BLaER1 treated with 17β-estradiol and CSF1 and Interleukin-3, amounts not matched to agents 10 nM and 100 nM (cell line): ENCODE results near the gene RNF166.

ENCODE experiments used
- H3K27ac ChIP-seq, 11 experiments: shearing (Covaris generic); formaldehyde crosslinking; 2 replicates each; pipeline ENCODE4 v1.8.1; 2022
- H3K27me3 ChIP-seq, 11 experiments: shearing (Covaris generic); formaldehyde crosslinking; 2 replicates each; pipeline ENCODE4 v1.8.1; 2022
- H3K36me3 ChIP-seq, 11 experiments: shearing (Covaris generic); formaldehyde crosslinking; 2 replicates each; pipeline ENCODE4 v1.8.1; 2022
- H3K4me1 ChIP-seq, 10 experiments: shearing (Covaris generic); formaldehyde crosslinking; 2 replicates each; pipeline ENCODE4 v1.8.1; 2022
- H3K4me2 ChIP-seq, 11 experiments: shearing (Covaris generic); formaldehyde crosslinking; 2 replicates each; pipeline ENCODE4 v1.8.1; 2022
- H3K4me3 ChIP-seq, 10 experiments: shearing (Covaris generic); formaldehyde crosslinking; 2 replicates each; pipeline ENCODE4 v1.8.1; 2022
- H3K9ac ChIP-seq, 11 experiments: shearing (Covaris generic); formaldehyde crosslinking; 2 replicates each; pipeline ENCODE4 v1.8.1; 2022
- H3K9me3 ChIP-seq, 11 experiments: shearing (Covaris generic); formaldehyde crosslinking; replicated peaks in 1 of 11; 2 replicates each; pipeline ENCODE4 v1.8.1; 2022
- H4K20me1 ChIP-seq, 11 experiments: shearing (Covaris generic); formaldehyde crosslinking; 2 replicates each; pipeline ENCODE4 v1.8.1; 2022
- Cebpa-rat ChIP-seq, 11 experiments: shearing (Covaris generic); IDR thresholded peaks; 2 replicates each; pipeline ENCODE4 v1.8.1; 2022

The RNF166 gene

DNA sequence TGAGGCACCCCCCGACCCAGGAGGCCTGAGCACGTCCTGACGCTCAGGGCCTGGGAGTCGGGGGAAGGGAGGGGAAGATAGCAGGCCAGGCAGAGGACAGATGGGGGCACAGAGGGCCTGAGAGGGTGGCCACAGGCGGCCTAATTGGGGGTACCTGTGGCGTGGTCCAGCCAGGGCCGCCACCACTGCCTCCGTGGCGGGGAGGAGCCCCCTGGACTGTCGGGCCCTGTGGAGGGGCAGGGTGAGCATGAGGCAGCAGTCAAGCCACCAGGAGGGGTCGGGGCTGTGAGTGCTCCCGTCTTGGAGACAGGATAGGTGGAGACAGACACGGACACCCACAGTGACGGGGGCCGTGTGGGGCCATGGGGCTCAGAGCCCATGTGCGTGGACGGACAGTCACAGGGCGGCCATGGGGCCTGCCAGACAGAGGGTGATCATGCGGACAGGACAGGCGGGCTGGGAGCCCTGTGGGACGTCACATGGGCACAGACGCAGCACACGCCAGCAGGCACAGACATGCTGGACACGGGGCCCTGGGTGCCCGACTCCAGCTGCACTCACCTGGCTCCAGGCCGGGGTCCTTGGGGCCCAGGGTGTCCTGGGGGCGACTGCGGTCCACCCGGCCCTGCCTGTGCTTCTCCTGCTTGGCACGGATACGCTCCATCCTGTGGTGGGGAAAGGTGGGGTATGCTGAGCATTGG lies 18.8 kb upstream of the RNF166 start:
- Histone ChIP-seq H3K4me2 (no peak overlapping the region), H3K9me3 (no peaks in the 10 kb centered on the region), H3K36me3 (peaks cover 75 to 86% (median 81%) of the 10 kb centered on the region in 11 experiments), H4K20me1 (peaks cover 0 to 86% (median 46%) of the 10 kb centered on the region in 11 experiments; a peak in 19 of 22 replicates), H3K4me3 (no peak overlapping the region), H3K9ac (no peak overlapping the region), H3K4me1 (peaks cover under 1 to 9% (median 8%) of the 10 kb centered on the region in 10 experiments; a peak in 17 of 20 replicates), H3K27ac (no peak overlapping the region; a peak in 1 of 22 replicates), H3K27me3 (no peaks in the 10 kb centered on the region)
- TF ChIP-seq Cebpa-rat (IDR thresholded peaks at IDR 0.05), result no peak

- Histone ChIP-seq H3K9me3 (no peaks in the 10 kb centered on the region), H3K36me3 (peaks cover 84 to 93% (median 89%) of the 10 kb centered on the region in 11 experiments), H3K4me2 (no peak overlapping the region), H3K4me1 (peaks cover 10 to 17% (median 13%) of the 10 kb centered on the region in 10 experiments), H3K27ac (no peak overlapping the region), H4K20me1 (peaks cover 0 to 93% (median 57%) of the 10 kb centered on the region in 11 experiments; a peak in 21 of 22 replicates), H3K27me3 (no peaks in the 10 kb centered on the region), H3K9ac (no peak overlapping the region), H3K4me3 (no peak overlapping the region)
- no peak for TF ChIP-seq Cebpa-rat (IDR thresholded peaks at IDR 0.05)
Measured at GRCh38 chr16:88723911-88724310, 17.7 kb upstream of the RNF166 start.

GRCh38 chr16:88723507-88723887 lies 17.3 kb upstream of the RNF166 start:
- peaks cover 88 to 97% (median 93%) of the 10 kb centered on the region in 11 experiments for H3K36me3 ChIP-seq
- H3K27ac ChIP-seq, result no peak overlapping the region
- no peak overlapping the region for H3K9ac ChIP-seq
- no peaks in the 10 kb centered on the region for H3K27me3 ChIP-seq
- H3K4me2 ChIP-seq, result no peak overlapping the region
- peaks cover 15 to 21% (median 17%) of the 10 kb centered on the region in 10 experiments for H3K4me1 ChIP-seq
- H4K20me1 ChIP-seq, result peaks cover 2 to 97% (median 61%) of the 10 kb centered on the region in 11 experiments; a peak in 21 of 22 replicates
- no peaks in the 10 kb centered on the region for H3K9me3 ChIP-seq
- no peak overlapping the region for H3K4me3 ChIP-seq
- no peak for TF ChIP-seq Cebpa-rat (IDR thresholded peaks at IDR 0.05)

DNA sequence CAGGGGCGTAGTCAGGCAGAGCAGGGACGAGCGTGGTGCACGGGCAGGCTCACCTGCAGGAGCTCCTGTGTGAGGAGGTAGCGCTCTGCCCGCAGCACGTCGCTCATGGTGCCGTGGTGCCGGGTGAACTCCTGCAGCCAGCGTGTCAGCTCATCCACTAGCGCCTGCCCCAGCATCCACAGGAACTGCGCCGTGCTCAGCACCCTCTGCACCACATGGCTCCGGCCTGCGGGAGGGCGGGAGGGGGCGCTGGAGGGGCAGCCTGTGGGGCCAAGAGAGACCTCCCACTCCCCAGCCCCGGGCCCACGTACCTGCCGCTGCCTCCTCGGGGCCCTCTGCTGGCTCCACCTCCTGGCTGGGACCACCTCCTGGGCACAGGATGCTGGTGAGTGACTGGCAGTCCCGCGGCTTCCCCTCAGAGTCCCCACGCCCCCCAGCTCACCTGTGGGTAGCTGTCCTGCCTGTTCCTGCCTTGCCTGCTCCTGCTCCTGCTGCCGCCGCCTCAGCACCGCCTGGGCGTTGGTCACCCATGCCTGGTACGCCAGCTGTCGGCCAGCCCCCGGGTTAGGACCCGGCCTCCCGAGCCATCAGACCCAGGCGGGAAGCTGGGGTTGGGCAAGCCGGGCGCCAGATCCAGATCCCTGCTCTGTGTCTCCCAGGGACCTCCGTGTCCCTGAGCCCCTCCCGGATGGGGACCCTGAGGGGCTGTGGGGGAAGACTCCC lies 16.7 kb upstream of the RNF166 start:
- Histone ChIP-seq H3K4me3 (no peak overlapping the region), H3K9me3 (no peaks in the 10 kb centered on the region), H4K20me1 (peaks cover 3 to 100% (median 65%) of the 10 kb centered on the region in 11 experiments; a peak in 21 of 22 replicates), H3K27me3 (no peaks in the 10 kb centered on the region), H3K27ac (no peak overlapping the region), H3K36me3 (peaks cover 91 to 99% (median 96%) of the 10 kb centered on the region in 11 experiments), H3K9ac (no peak overlapping the region), H3K4me1 (peaks cover 15 to 24% (median 21%) of the 10 kb centered on the region in 10 experiments), H3K4me2 (no peak overlapping the region)
- no peak for TF ChIP-seq Cebpa-rat (IDR thresholded peaks at IDR 0.05)

DNA sequence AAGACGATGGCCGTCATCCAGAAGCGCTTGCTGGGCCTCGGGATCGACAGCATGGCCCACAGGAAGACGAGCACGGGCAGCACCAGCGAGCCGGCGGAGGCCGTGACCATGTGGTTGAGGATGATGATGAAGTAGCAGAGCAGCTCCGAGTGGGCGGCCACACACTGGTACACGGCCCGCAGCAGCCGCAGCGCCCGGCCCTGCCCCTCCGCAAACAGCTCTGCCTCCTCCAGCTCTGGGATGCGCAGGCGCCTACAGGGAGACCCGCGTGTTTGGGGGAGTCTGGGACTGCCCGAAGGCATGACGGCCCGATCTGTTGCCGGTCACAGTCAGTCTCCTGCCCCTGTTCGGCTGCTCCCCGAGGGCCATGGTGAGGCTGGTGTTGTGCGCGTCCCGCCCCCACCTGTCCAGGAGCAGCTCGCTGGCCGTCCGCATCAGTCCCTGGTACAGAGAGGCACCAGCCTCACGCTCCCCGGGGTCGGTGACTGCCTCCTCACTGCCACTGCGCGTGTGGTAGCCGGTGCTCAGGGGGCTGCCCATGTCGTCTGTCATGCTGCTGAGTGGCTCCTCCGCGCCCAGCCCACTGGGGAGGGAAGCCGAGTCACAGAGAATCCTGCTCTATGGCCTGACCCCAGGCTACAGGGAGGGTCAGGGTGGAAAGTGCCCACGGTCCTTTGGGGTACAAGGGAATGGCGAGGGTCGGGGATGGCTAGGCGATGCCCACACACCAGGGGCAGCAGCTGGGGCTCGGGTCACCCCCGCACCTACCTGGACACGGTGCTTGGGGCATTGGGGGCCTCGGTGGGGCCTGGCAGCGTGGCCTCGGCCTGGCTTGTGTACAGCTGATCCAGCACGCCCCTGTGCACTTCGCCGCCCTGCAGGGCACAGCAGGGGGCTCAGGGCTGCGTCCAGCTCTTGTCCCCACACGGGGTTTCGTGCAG lies 15.9 kb upstream of the RNF166 start:
- Histone ChIP-seq H3K4me2 (no peak overlapping the region), H3K36me3 (peaks cover 86 to 99% (median 96%) of the 10 kb centered on the region in 11 experiments), H3K27me3 (no peaks in the 10 kb centered on the region), H3K4me1 (peaks cover 19 to 32% (median 26%) of the 10 kb centered on the region in 10 experiments), H3K4me3 (no peak overlapping the region), H3K9me3 (no peaks in the 10 kb centered on the region), H4K20me1 (peaks cover 7 to 100% (median 73%) of the 10 kb centered on the region in 11 experiments; a peak in 21 of 22 replicates), H3K9ac (no peak overlapping the region), H3K27ac (no peak overlapping the region)
- TF ChIP-seq Cebpa-rat (IDR thresholded peaks at IDR 0.05), result no peak

DNA sequence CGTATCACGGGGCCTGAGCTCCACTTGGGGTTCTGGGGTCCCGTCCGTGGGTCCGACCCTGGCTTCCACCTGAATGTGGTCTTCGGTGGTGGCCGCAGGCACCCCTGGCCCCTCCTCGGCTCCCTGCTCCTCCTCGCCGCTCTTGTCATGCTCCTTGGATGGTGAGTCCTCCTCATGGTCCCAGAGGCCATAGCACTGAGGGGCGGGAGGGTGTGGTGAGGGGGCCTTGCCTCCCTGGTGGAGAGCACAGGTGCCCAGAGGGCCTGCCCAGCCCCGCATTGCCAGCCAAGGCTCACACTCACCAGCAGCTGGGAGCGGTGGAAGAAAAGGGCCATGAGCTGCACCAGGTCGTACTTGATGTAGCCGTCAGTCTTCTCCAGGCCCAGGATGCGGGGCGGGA lies 15.0 kb upstream of the RNF166 start:
- Histone ChIP-seq H3K9ac (no peak overlapping the region), H3K4me3 (no peak overlapping the region), H4K20me1 (peaks cover 7 to 100% (median 77%) of the 10 kb centered on the region in 11 experiments; a peak in 21 of 22 replicates), H3K27me3 (peaks cover 0 to 4% (median 0%) of the 10 kb centered on the region in 11 experiments; a peak in 1 of 22 replicates), H3K9me3 (no peaks in the 10 kb centered on the region), H3K36me3 (peaks cover 87 to 99% (median 98%) of the 10 kb centered on the region in 11 experiments), H3K4me2 (no peak overlapping the region), H3K4me1 (peaks cover 22 to 36% (median 29%) of the 10 kb centered on the region in 10 experiments), H3K27ac (no peak overlapping the region)
- no peak for TF ChIP-seq Cebpa-rat (IDR thresholded peaks at IDR 0.05)

GRCh38 chr16:88720396-88720970 lies 14.3 kb upstream of the RNF166 start:
- Histone ChIP-seq H3K36me3 (peaks cover 87 to 99% (median 98%) of the 10 kb centered on the region in 11 experiments), H4K20me1 (peaks cover 11 to 100% (median 77%) of the 10 kb centered on the region in 11 experiments; a peak in 21 of 22 replicates), H3K9ac (no peak overlapping the region)

DNA sequence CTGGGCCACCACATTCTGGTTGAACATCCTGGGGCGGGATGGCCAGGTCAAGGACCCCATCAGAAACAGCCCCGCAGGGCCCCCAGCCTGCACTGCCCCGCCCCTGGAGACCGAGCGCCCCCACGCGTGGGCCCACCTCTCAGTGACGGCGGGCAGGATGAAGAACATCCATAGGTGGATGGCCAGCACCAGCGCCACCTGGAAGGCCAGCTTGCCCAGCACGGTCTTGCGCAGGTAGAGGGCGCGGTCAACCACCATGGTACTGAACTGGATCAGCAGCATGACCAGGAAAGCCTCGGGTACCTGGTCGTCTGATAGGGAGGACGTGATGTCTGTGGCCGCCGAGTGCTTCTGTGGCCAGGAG lies 13.7 kb upstream of the RNF166 start:
- Histone ChIP-seq H3K9me3 (no peaks in the 10 kb centered on the region), H3K4me2 (no peak overlapping the region; a peak in 1 of 22 replicates), H3K36me3 (peaks cover 87 to 99% (median 98%) of the 10 kb centered on the region in 11 experiments), H3K4me3 (no peak overlapping the region), H3K27me3 (peaks cover 0 to 4% (median 0%) of the 10 kb centered on the region in 11 experiments; a peak in 1 of 22 replicates), H3K4me1 (peaks cover 22 to 36% (median 29%) of the 10 kb centered on the region in 10 experiments), H3K9ac (no peak overlapping the region), H4K20me1 (peaks cover 11 to 100% (median 77%) of the 10 kb centered on the region in 11 experiments; a peak in 21 of 22 replicates), H3K27ac (no peak overlapping the region)
- no peak for TF ChIP-seq Cebpa-rat (IDR thresholded peaks at IDR 0.05)

More at GRCh38 chr16:88720396-88720970, 14.3 kb upstream of the RNF166 start:
- H3K4me1 ChIP-seq, result peaks cover 22 to 36% (median 29%) of the 10 kb centered on the region in 10 experiments
- peaks cover 0 to 4% (median 0%) of the 10 kb centered on the region in 11 experiments; a peak in 1 of 22 replicates for H3K27me3 ChIP-seq
- no peak for TF ChIP-seq Cebpa-rat (IDR thresholded peaks at IDR 0.05)
- H3K9me3 ChIP-seq, result no peaks in the 10 kb centered on the region
- H3K4me2 ChIP-seq, result no peak overlapping the region
- H3K4me3 ChIP-seq, result no peak overlapping the region
- H3K27ac ChIP-seq, result no peak overlapping the region
